Measurements from ENCODE around the gene ATOSA.

ATOSA gene

DNA sequence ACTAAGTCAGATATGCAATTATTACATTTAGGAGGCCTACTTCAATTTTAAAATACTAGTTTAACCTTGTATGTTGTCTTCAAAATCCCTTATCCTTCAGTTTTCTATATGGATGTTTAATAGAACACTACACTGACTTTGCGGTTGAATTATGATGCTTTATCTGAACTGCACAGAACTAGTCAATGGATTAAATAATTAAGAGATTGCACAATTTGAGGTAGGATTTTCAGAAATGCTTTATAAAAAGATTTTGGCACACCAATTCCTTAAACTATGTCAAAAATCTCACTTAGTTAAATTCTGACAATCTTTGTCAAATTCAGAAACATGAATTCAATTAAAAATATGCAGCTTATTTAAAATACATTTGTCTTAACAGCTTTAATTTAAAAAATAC, 28.1 kb downstream of the ATOSA start:
- no peak for DNase-seq (ENCODE audit: low read depth)

DNA sequence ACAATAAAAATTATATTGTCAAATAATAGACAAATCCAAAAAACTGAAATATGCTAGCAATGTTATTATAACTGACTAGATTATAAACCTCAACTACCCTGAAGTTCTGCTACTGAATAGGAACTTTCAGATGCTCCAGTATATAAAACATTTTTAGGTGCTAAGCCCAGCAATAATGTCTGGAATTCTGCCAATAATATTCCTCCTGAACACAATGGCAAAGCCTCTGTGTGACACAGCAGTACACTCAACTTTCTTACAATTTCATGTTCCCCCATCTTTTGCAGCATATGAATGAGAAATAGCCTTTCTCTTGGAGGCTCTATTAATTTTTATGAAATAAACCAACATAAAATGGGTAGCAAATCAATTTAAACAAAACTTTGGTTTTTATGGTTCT, 29.5 kb downstream of the ATOSA start:
- no peak for DNase-seq (ENCODE audit: low read depth)

GRCh38 chr15:52645916-52646315, 33.3 kb downstream of the ATOSA start:
- DNase-seq (ENCODE audit: low read depth): no peak

DNA sequence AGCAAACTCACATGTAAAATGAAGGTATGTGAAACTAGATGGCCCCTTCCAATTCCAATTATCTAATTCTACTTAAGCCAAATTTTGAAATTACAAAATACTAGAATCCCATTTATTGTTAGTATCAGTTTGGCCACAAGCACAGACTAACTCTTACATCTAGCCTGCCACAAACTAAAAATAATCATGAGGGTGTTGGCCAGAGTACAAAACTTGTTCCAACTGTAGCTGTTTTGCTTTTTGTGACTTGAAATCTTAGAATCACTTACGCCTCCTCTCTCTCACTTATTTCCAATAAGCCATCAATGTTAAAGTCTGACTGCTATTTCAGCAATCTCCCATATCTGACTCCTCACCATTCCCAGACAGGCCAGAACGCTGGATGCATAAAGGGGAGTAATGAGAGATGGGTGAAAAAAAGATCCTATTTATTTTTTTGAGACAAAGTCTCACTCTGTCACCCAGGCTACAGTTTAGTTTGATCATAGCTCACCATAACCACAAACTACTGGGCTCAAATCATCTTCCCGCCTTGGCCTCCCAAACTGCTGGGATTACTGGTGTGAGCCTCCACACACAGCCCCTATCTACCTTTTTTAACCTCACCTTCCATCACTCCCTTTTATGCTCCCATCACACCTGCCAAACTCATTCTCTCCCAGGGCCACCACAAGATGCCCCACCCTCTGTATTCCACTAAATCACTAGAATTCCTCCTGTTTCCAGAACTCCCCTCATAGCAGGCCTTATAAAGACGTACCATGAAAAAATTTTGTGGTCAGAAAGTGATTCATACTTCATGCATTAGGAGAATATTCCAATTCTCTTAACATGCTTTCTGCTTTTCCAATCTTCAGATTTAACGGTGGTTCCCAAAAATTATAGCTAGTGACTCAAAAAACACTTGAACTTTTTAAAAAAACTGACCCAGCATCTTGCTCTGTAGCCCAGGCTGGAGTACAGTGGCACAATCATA, 36.5 kb downstream of the ATOSA start:
- no peak for DNase-seq (ENCODE audit: low read depth)

GRCh38 chr15:52636459-52636858, 42.7 kb downstream of the ATOSA start:
- no peak for DNase-seq (ENCODE audit: low read depth)

DNA sequence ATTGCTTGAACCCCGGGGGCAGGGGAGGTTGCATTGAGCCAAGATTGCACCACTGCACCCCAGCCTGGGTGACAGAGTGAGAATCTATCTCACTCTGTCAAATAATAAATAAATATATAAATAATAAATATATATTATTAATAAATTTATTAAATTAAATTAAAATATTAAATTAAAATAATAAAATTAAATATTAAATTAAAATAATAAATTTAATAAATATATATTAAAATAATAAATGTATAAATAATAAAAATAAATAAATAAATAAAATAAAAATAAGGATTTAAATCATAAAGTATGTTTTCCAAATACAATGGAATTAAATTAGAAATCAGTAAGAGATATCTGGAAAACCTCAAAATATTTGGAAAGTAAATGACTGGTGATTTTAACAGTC, 43.3 kb downstream of the ATOSA start:
- no peak for DNase-seq (ENCODE audit: low read depth)

Data from CMK (cell line).